Peyer's patch (tissue), 4 donors: Measurements from ENCODE around the gene DQX1.

Source experiments
- CTCF ChIP-seq, 6 experiments: fragments of 450-650 bp in 4 of 6; fragments of 200-600 bp in 2 of 6; sonication (generic) in 1 of 6; IDR thresholded peaks; one replicate each; pipeline ENCODE4 v1.5.1; 2017 to 2019; ENCODE audit warnings: antibody characterized with exemption in 6 of 6, mild to moderate bottlenecking in 3 of 6, moderate library complexity in 1 of 6
- POLR2A ChIP-seq, 2 donors: fragments of 450-650 bp; IDR thresholded peaks; one replicate each; pipeline ENCODE4 v1.5.1; 2017; ENCODE audit warnings: antibody characterized with exemption in 2 of 2, mild to moderate bottlenecking in 2 of 2, moderate library complexity in 2 of 2

GRCh38 chr2:74522516-74522915 lies 3.5 kb downstream of the DQX1 start:
- TF ChIP-seq CTCF (IDR thresholded peaks at IDR 0.05) (no peak), POLR2A (IDR thresholded peaks at IDR 0.05) (no peak)
